ENCODE results near the gene CCDC12. TPM values are rescaled to one million over a fixed set of nuclear protein-coding genes. Genes with fewer than 3 reads are reported as not detected.
A peak's percentile ranks its signal among the peaks of the same experiment; 100 is the strongest.

Gene CCDC12
- total RNA-seq, 4 donors from 2014 or later: 55.5 to 87.5 (median 67.5) TPM

- WGBS, 2 donors: 40 to 63% methylated on average over 4 to 6 of the region's 9 CpGs
- Histone ChIP-seq H3K27ac (no peak overlapping the region), H3K36me3 (no peaks in the 10 kb centered on the region)
Measured at GRCh38 chr3:46893763-46894162, 82.8 kb downstream of the CCDC12 start.

GRCh38 chr3:46893146-46893748 is 83.3 kb downstream of the CCDC12 start:
- peak overlapping the region in 1 of 4 donors; percentile 62 for H3K4me3 ChIP-seq
- intact Hi-C loops (cut with DNase I): loop anchor here (5.0 kb wide), 1 partner anchor 186 kb away; no protein-coding TSS in a partner anchor
- DNase-seq: no peak

More at GRCh38 chr3:46893763-46894162, 82.8 kb downstream of the CCDC12 start:
- Histone ChIP-seq H3K27me3 (peaks cover 0 to 78% (median 0%) of the 10 kb centered on the region in 4 donors), H3K9me3 (no peaks in the 10 kb centered on the region), H3K4me1 (peaks cover 10 to 37% (median 13%) of the 10 kb centered on the region in 3 donors), H3K4me3 (no peak overlapping the region)
- no peak for TF ChIP-seq CTCF (IDR thresholded peaks at IDR 0.05)
- no peak for TF ChIP-seq POLR2A (IDR thresholded peaks at IDR 0.05)
- no peak for DNase-seq
- intact Hi-C loops (cut with DNase I): loop anchor here (5.0 kb wide), 1 partner anchor 186 kb away; no protein-coding TSS in a partner anchor

GRCh38 chr3:46892285-46893145 is 84.0 kb downstream of the CCDC12 start:
- Histone ChIP-seq H3K36me3 (no peaks in the 10 kb centered on the region), H3K27ac (no peak overlapping the region), H3K9me3 (no peaks in the 10 kb centered on the region), H3K4me1 (peaks cover 8 to 30% (median 10%) of the 10 kb centered on the region in 3 donors), H3K27me3 (peaks cover 0 to 68% (median 0%) of the 10 kb centered on the region in 4 donors), H3K4me3 (peak overlapping the region; percentile 12 to 62 (median 36))
- TF ChIP-seq POLR2A (IDR thresholded peaks at IDR 0.05): no peak
- TF ChIP-seq CTCF (IDR thresholded peaks at IDR 0.05): peak in 1 of 6 experiments; percentile 4
- DNase-seq: no peak
- WGBS, 2 donors: 0 to 10% methylated on average over 4 to 18 of the region's 58 CpGs
- intact Hi-C loops (cut with DNase I): loop anchor here (5.0 kb wide), 1 partner anchor 185 kb away; no protein-coding TSS in a partner anchor

More at GRCh38 chr3:46893146-46893748, 83.3 kb downstream of the CCDC12 start:
- 0 to 38% methylated on average over 1 to 3 of the region's 6 CpGs for WGBS, 2 donors
- H3K4me1 ChIP-seq: peaks cover 9 to 32% (median 10%) of the 10 kb centered on the region in 3 donors
- TF ChIP-seq POLR2A (IDR thresholded peaks at IDR 0.05) (no peak), CTCF (IDR thresholded peaks at IDR 0.05) (no peak)
- no peak overlapping the region for H3K27ac ChIP-seq
- no peaks in the 10 kb centered on the region for H3K9me3 ChIP-seq
- H3K36me3 ChIP-seq: no peaks in the 10 kb centered on the region
- H3K27me3 ChIP-seq: peaks cover 0 to 75% (median 0%) of the 10 kb centered on the region in 4 donors

GRCh38 chr3:46891132-46891531 is 85.4 kb downstream of the CCDC12 start:
- H3K4me1 ChIP-seq: peaks cover 8 to 30% (median 10%) of the 10 kb centered on the region in 3 donors
- no peaks in the 10 kb centered on the region for H3K9me3 ChIP-seq
- no peaks in the 10 kb centered on the region for H3K36me3 ChIP-seq
- no peak overlapping the region for H3K27ac ChIP-seq
- DNase-seq: no peak
- no peak for TF ChIP-seq POLR2A (IDR thresholded peaks at IDR 0.05)
- TF ChIP-seq CTCF (IDR thresholded peaks at IDR 0.05): no peak
- peaks cover 0 to 65% (median 0%) of the 10 kb centered on the region in 4 donors for H3K27me3 ChIP-seq
- intact Hi-C loops (cut with DNase I): loop anchor here (5.0 kb wide), 1 partner anchor 184 kb away; no protein-coding TSS in a partner anchor
- 79 to 92% methylated on average over 2 to 3 of the region's 3 CpGs for WGBS, 2 donors
- H3K4me3 ChIP-seq: no peak overlapping the region
